Spleen (tissue), 11 donors: ENCODE results near the gene PRRT1B. TPM values are rescaled to one million over a fixed set of nuclear protein-coding genes. Genes with fewer than 3 reads are reported as not detected.

ENCODE experiments used
- DNase-seq: peaks from one replicate; pipeline ENCODE4 v3.0.0-alpha.2; 2020
- H3K27ac ChIP-seq, 8 donors: fragments of 200-600 bp; sonication (generic) in 7 of 8; 1 replicate in 4 of 8; 2 replicates in 4 of 8; pipeline versions ENCODE4 v1.5.0 to v1.8.0; 2016 to 2021; ENCODE audit warnings: inconsistent platforms in 4 of 8, mild to moderate bottlenecking in 4 of 8, moderate library complexity in 1 of 8
- H3K27me3 ChIP-seq, 7 donors: fragments of 200-600 bp; sonication (generic) in 6 of 7; replicated peaks in 1 of 7; 1 replicate in 4 of 7; 2 replicates in 3 of 7; pipeline versions ENCODE4 v1.5.0 to v1.8.0; 2016 to 2021; ENCODE audit warnings: inconsistent platforms in 3 of 7, mild to moderate bottlenecking in 1 of 7
- H3K36me3 ChIP-seq, 6 donors: fragments of 200-600 bp; sonication (generic) in 5 of 6; 1 replicate in 4 of 6; 2 replicates in 2 of 6; pipeline versions ENCODE4 v1.5.0 to v1.8.0; 2016 to 2021; ENCODE audit warnings: inconsistent platforms in 2 of 6
- H3K4me1 ChIP-seq, 6 donors: fragments of 200-600 bp; sonication (generic) in 5 of 6; 1 replicate in 3 of 6; 2 replicates in 3 of 6; pipeline versions ENCODE4 v1.5.0 to v1.8.0; 2016 to 2021; ENCODE audit warnings: inconsistent platforms in 3 of 6
- H3K4me3 ChIP-seq, 8 donors: fragments of 200-600 bp; sonication (generic) in 7 of 8; 1 replicate in 4 of 8; 2 replicates in 4 of 8; pipeline versions ENCODE4 v1.5.0 to v1.8.0; 2016 to 2021; ENCODE audit warnings: inconsistent platforms in 4 of 8, mild to moderate bottlenecking in 4 of 8, moderate library complexity in 2 of 8
- H3K9me3 ChIP-seq, 8 donors: fragments of 200-600 bp; sonication (generic) in 7 of 8; 1 replicate in 4 of 8; 2 replicates in 4 of 8; pipeline versions ENCODE4 v1.5.0 to v1.8.0; 2016 to 2021; ENCODE audit warnings: inconsistent platforms in 4 of 8
- CTCF ChIP-seq, 11 experiments: fragments of 200-600 bp in 7 of 11; fragments of 450-650 bp in 4 of 11; sonication (generic) in 4 of 11; IDR thresholded peaks in 8 of 11; conservative IDR thresholded peaks in 3 of 11; 1 replicate in 7 of 11; 2 replicates in 4 of 11; pipeline versions ENCODE4 v1.4.0 to v1.8.0; 2016 to 2021; ENCODE audit warnings: antibody characterized with exemption in 11 of 11, inconsistent platforms in 4 of 11, mild to moderate bottlenecking in 1 of 11
- POLR2A ChIP-seq, 3 donors: fragments of 450-650 bp; IDR thresholded peaks; one replicate each; pipeline ENCODE4 v1.5.1; 2017; ENCODE audit warnings: antibody characterized with exemption in 3 of 3, mild to moderate bottlenecking in 1 of 3
- POLR2AphosphoS5 ChIP-seq, 3 donors: sonication (generic); formaldehyde crosslinking; IDR thresholded peaks; one replicate each; pipeline ENCODE4 v1.5.1; 2017; ENCODE audit warnings: antibody characterized with exemption in 3 of 3
- WGBS, 5 donors: extraction: QIAGEN DNeasy Blood & Tissue Kit in 3 of 5; methylation state at CpG; one replicate each; pipeline versions ENCODE4 v1.1.5 to v1.1.7; 2013 to 2018; 5-methylcytosine and 5-hydroxymethylcytosine counted together
- intact Hi-C: fragments of 100-400 bp; cut with DNase I; formaldehyde crosslinking; loops from one replicate; pipeline ENCODE4 v1.15.0; 2023; ENCODE audit warnings: low total_unique reads
- polyA plus RNA-seq, 3 donors: library from polyadenylated mRNA; stranded (reverse); fragments of 200-250 nt; gene quantifications; one replicate each; pipeline ENCODE4 v1.2.1, GENCODE V29; 2013
- total RNA-seq, 7 donors: library from RNA; depleted of rRNA in 3 of 7; stranded (reverse); fragments of >200 nt in 3 of 7; fragmentation: NEBNext Ultra II Directional in 4 of 7; extraction: Animal tissue kit (Norgen Biotek cat#: 25700) in 4 of 7; gene quantifications; one replicate each; pipeline versions ENCODE4 v1.1.0 to v1.2.1, GENCODE V29; 2016 to 2021
- donor health status: healthy with polysubstance abuse.
- donor health status: DM: no; HTN: no; CAD: no; lungs with moderate emphysema.
- donor health status: DM: no; HTN: no; CAD: no.
- donor health status: Bipolar disorder and iron deficiency.
- donor health status: healthy.
- donor health status: DM: no; HTN: no; CAD: no.
- donor health status: DM: yes; HTN: yes; CAD: no.

The PRRT1B gene
- total and polyA plus RNA-seq, 10 donors = not detected

- DNase-seq = no peak
- H3K4me1 ChIP-seq = peaks cover 0 to 21% (median 2%) of the 10 kb centered on the region in 6 donors
- H3K27me3 ChIP-seq = no peaks in the 10 kb centered on the region
- peaks cover 0 to 17% (median 4%) of the 10 kb centered on the region in 8 donors for H3K9me3 ChIP-seq
- H3K4me3 ChIP-seq = no peak overlapping the region
- WGBS, 5 donors = 95 to 97% (median 96%) methylated on average over 8 to 9 of the region's 9 CpGs
- H3K27ac ChIP-seq = peak overlapping the region in 3 of 8 donors; percentile 40 to 75 (median 68)
- intact Hi-C loops = no loop called here
- TF ChIP-seq POLR2AphosphoS5 (IDR thresholded peaks at IDR 0.05) (no peak), POLR2A (IDR thresholded peaks at IDR 0.05) (no peak), CTCF (IDR thresholded peaks at IDR 0.05 in 8 of 11, conservative IDR thresholded peaks at IDR 0.05 in 3 of 11) (no peak)
- peaks cover 2 to 100% (median 65%) of the 10 kb centered on the region in 6 donors for H3K36me3 ChIP-seq
Observed at GRCh38 chr9:131516930-131517329, 28.4 kb upstream of the PRRT1B start.

- DNase-seq = no peak
- H3K4me1 ChIP-seq = peaks cover 0 to 21% (median 2%) of the 10 kb centered on the region in 6 donors
- peaks cover 0 to 100% (median 67%) of the 10 kb centered on the region in 6 donors for H3K36me3 ChIP-seq
- H3K9me3 ChIP-seq = peaks cover 0 to 17% (median 4%) of the 10 kb centered on the region in 8 donors
- H3K27ac ChIP-seq = peak overlapping the region in 4 of 8 donors; percentile 10 to 30 (median 23)
- intact Hi-C loops = no loop called here
- H3K4me3 ChIP-seq = no peak overlapping the region
- WGBS, 5 donors = 87 to 94% (median 88%) methylated on average over 11 of the region's 11 CpGs
- TF ChIP-seq POLR2A (IDR thresholded peaks at IDR 0.05) (no peak), POLR2AphosphoS5 (IDR thresholded peaks at IDR 0.05) (peak; percentile 46 to 66 (median 61))
- H3K27me3 ChIP-seq = no peaks in the 10 kb centered on the region
Observed at GRCh38 chr9:131517761-131518190, 27.5 kb upstream of the PRRT1B start.

- Histone ChIP-seq H3K27ac (peak overlapping the region in 1 of 8 donors; percentile 28), H3K9me3 (peaks cover 0 to 17% (median 4%) of the 10 kb centered on the region in 8 donors), H3K4me3 (no peak overlapping the region), H3K36me3 (peaks cover 0 to 100% (median 66%) of the 10 kb centered on the region in 6 donors), H3K27me3 (no peaks in the 10 kb centered on the region), H3K4me1 (peaks cover 0 to 15% (median 2%) of the 10 kb centered on the region in 6 donors)
- intact Hi-C loops = no loop called here
- WGBS, 5 donors = 95 to 100% (median 96%) methylated on average over 20 of the region's 20 CpGs
- no peak for DNase-seq
- TF ChIP-seq CTCF (IDR thresholded peaks at IDR 0.05 in 8 of 11, conservative IDR thresholded peaks at IDR 0.05 in 3 of 11) = no peak
- TF ChIP-seq POLR2A (IDR thresholded peaks at IDR 0.05) = no peak
- TF ChIP-seq POLR2AphosphoS5 (IDR thresholded peaks at IDR 0.05) = no peak
Observed at GRCh38 chr9:131518553-131518952, 26.8 kb upstream of the PRRT1B start.

- TF ChIP-seq POLR2AphosphoS5 (IDR thresholded peaks at IDR 0.05) = no peak
- no peak for TF ChIP-seq POLR2A (IDR thresholded peaks at IDR 0.05)
- TF ChIP-seq CTCF (IDR thresholded peaks at IDR 0.05 in 8 of 11, conservative IDR thresholded peaks at IDR 0.05 in 3 of 11) = no peak
- Histone ChIP-seq H3K36me3 (peaks cover 0 to 100% (median 79%) of the 10 kb centered on the region in 6 donors), H3K9me3 (peaks cover 0 to 9% (median under 1%) of the 10 kb centered on the region in 8 donors), H3K4me1 (peaks cover 0 to 15% (median 2%) of the 10 kb centered on the region in 6 donors), H3K4me3 (no peak overlapping the region), H3K27me3 (no peaks in the 10 kb centered on the region), H3K27ac (no peak overlapping the region)
- WGBS, 5 donors = 79 to 90% (median 84%) methylated on average over 16 of the region's 16 CpGs
- DNase-seq = no peak
- intact Hi-C loops = no loop called here
Observed at GRCh38 chr9:131520503-131520902, 24.8 kb upstream of the PRRT1B start.
